GM19467 (cell line): ENCODE measurements around the gene FXR2.

Experiments used
- ATAC-seq: cut with Tn5 transposase; IDR thresholded peaks from one replicate; pipeline ENCODE4 v1.9.1; 2021; ENCODE audit warnings: mild to moderate bottlenecking, moderate library complexity; ENCODE audit not compliant: unreplicated experiment

Gene FXR2

GRCh38 chr17:7552621-7553051, 62.1 kb downstream of the FXR2 start:
- ATAC-seq, result peak; percentile 50

DNA sequence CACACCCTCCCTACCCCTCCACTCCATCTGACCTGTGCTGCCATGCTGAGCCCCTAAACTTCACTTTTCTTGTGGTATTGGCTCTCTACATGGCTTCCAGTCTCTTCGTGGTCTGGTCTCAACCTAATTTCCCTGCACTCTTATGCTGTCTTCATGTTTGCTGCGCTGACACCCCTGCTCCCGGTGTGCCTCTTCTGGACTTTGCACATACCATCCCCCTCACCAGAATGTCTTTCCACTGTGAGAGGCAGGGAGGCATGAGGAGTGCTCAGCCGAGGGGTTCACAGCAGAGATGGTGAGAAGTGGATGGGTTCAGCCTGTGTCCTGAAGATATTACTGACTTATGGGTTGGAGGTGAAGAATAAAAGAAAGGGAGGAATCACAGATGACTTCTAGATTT, 63.3 kb downstream of the FXR2 start:
- no peak for ATAC-seq

GRCh38 chr17:7550344-7550743, 64.4 kb downstream of the FXR2 start:
- ATAC-seq, result no peak

DNA sequence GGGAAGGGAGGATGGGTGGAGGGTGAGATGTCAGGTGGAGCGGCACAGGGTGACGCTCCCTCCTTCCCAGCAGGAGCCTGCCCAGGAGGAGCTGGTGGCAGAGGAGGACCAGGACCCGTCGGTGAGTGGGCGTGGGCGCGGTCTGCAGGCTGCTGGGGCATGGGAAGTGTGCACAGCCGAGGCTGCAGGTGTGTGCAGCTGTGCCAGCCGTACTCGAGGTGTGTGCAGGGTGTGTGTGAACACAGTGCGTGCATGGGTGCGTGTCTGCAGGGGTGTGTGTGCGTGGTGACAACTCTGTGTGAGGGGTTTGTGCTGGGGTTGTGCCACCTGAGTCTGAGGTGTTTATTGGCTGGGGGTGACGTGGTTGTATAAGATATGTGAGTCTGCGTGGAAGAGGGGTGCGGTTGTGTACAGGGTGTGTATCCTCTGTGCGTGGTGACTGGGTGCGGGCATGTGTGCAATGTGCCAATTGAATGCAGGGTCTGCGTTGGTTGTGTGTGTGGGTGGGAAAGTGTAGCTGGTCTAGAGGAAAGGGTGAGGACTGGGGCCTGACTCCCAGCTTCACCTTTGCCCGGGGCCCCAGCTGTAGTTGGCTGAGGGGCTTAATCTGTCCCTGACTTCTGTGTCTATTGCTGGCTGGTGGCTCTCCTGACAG, 65.2 kb downstream of the FXR2 start:
- no peak for ATAC-seq

DNA sequence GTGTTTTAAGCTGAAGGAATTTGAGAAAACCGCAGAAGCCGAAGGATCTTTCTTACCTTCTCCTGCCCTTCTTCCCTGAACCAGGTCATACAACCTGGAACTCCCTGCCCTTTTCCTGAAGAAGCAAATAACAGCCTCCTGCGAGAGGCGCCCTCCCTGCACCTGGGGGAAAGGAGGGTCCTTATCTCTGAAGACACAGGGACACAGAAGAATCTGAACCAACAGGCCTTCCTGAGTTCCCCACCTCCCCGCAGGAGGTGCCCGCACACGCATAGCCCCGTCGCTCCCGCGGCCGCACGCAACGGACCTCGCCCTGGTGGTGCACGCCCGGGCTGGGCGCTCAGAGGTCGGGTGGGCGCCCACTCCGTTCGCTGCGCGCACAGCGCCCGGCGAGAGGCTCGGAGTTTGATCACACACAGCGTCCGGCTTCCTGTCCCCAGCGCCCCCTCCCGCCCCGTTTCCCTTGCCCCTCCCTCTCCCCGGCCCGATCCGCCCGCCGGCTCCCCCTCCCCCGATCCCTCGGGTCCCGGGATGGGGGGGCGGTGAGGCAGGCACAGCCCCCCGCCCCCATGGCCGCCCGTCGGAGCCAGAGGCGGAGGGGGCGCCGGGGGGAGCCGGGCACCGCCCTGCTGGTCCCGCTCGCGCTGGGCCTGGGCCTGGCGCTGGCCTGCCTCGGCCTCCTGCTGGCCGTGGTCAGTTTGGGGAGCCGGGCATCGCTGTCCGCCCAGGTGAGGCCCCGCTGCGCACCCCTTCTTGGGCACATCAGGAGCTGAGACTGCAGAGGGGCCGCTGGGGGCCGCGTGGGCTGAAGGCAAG, 65.9 kb downstream of the FXR2 start, which contains the start of gene TNFSF12:
TNFSF12 (plus strand) TSS at position 474 of the 816 bp plus-strand sequence; CDS start at position 570, 96 bp downstream.
- no peak for ATAC-seq

DNA sequence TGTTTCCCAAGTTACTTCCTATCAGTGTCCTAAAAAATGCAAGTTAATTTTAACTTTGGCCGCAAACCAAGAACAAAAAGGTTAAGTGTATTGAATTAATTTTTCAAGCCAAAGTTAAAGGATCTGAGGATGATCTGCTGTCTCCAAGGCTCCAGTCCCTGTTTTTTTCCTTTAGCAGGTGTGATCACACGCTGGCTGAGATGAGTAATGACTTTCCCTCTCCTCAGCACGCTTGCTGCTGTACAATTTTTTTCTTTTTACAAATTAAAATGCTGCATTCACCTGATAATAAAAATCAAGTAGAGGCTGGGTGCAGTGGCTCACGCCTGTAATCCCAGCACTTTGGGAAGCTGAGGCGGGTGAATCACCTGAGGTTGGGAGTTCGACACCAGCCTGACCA, 69.8 kb downstream of the FXR2 start:
- no peak for ATAC-seq
